Neural progenitor cell (in vitro differentiated cells): ENCODE data around the gene C22orf15. TPM values are rescaled to one million over a fixed set of nuclear protein-coding genes. Genes with fewer than 3 reads are reported as not detected.

Experiments used
- DNase-seq: peaks from one replicate; pipeline ENCODE4 v3.0.0-alpha.2; 2016; ENCODE audit warnings: low spot score
- H2AFZ ChIP-seq: fragments of 200-600 bp; sonication (generic); replicated peaks from 2 replicates; pipeline ENCODE4 v1.6.1; 2016; ENCODE audit warnings: antibody characterized with exemption
- H3F3A ChIP-seq: fragments of 200-600 bp; sonication (generic); 2 replicates; pipeline ENCODE4 v1.6.1; 2016; ENCODE audit warnings: antibody characterized with exemption, low read depth
- H3K27ac ChIP-seq: fragments of 200-600 bp; sonication (generic); 2 replicates; pipeline ENCODE4 v1.5.1; 2016; ENCODE audit warnings: mild to moderate bottlenecking
- H3K27me3 ChIP-seq: fragments of 200-600 bp; sonication (generic); 2 replicates; pipeline ENCODE4 v1.6.1; 2016; ENCODE audit warnings: mild to moderate bottlenecking, moderate library complexity
- H3K36me3 ChIP-seq: fragments of 200-600 bp; sonication (generic); 2 replicates; pipeline ENCODE4 v1.5.1; 2016
- H3K4me1 ChIP-seq: fragments of 200-600 bp; sonication (generic); 2 replicates; pipeline ENCODE4 v1.6.1; 2016; ENCODE audit warnings: mixed run types
- H3K4me2 ChIP-seq: fragments of 200-600 bp; sonication (generic); 2 replicates; pipeline ENCODE4 v1.6.1; 2016
- H3K4me3 ChIP-seq: fragments of 200-600 bp; sonication (generic); 2 replicates; pipeline ENCODE4 v1.5.1; 2016
- H3K79me2 ChIP-seq: fragments of 200-600 bp; sonication (generic); 2 replicates; pipeline ENCODE4 v1.6.1; 2016; ENCODE audit warnings: low read depth
- H3K9ac ChIP-seq: fragments of 200-600 bp; sonication (generic); 2 replicates; pipeline ENCODE4 v1.6.1; 2016
- H3K9me3 ChIP-seq: fragments of 200-600 bp; sonication (generic); 2 replicates; pipeline ENCODE4 v1.5.1; 2016; ENCODE audit warnings: low read depth
- H4K20me1 ChIP-seq: fragments of 200-600 bp; sonication (generic); 2 replicates; pipeline ENCODE4 v1.6.1; 2016; ENCODE audit warnings: low read depth
- H3K27ac Mint-ChIP-seq: 3 replicates; pipeline ENCODE4 v1.8.0; 2021; ENCODE audit warnings: mixed read lengths
- H3K27me3 Mint-ChIP-seq: 2 replicates; pipeline ENCODE4 v1.8.0; 2022; ENCODE audit warnings: low read depth, mild to moderate bottlenecking, inconsistent platforms, moderate library complexity, mixed read lengths; ENCODE audit not compliant: insufficient read depth
- H3K36me3 Mint-ChIP-seq: 3 replicates; pipeline ENCODE4 v1.8.0; 2021; ENCODE audit warnings: mixed read lengths
- H3K4me1 Mint-ChIP-seq: 3 replicates; pipeline ENCODE4 v1.8.0; 2021; ENCODE audit warnings: mixed read lengths
- H3K4me3 Mint-ChIP-seq: 3 replicates; pipeline ENCODE4 v1.8.0; 2021; ENCODE audit warnings: mild to moderate bottlenecking, moderate library complexity, mixed read lengths
- H3K9me3 Mint-ChIP-seq: 3 replicates; pipeline ENCODE4 v1.8.0; 2020; ENCODE audit warnings: mixed read lengths
- CTCF ChIP-seq: fragments of 200-600 bp; sonication (generic); IDR thresholded peaks from 2 replicates; pipeline ENCODE4 v1.5.1; 2017; ENCODE audit warnings: antibody characterized with exemption, mild to moderate bottlenecking
- EZH2 ChIP-seq: fragments of 200-600 bp; sonication (generic); IDR thresholded peaks from 2 replicates; pipeline ENCODE4 v1.6.1; 2017; ENCODE audit warnings: antibody characterized with exemption, mild to moderate bottlenecking, moderate library complexity
- EZH2phosphoT487 ChIP-seq: fragments of 200-600 bp; sonication (generic); IDR thresholded peaks from 2 replicates; pipeline ENCODE4 v1.6.1; 2017; ENCODE audit warnings: antibody characterized with exemption
- total RNA-seq: library from RNA; depleted of rRNA; stranded (reverse); fragments of >200 nt; gene quantifications from 2 replicates; pipeline ENCODE4 v1.2.3, GENCODE V29; 2015; ENCODE audit warnings: low replicate concordance

C22orf15 gene
- total RNA-seq, 1 donor from 2014 or later = 0.56 TPM

DNA sequence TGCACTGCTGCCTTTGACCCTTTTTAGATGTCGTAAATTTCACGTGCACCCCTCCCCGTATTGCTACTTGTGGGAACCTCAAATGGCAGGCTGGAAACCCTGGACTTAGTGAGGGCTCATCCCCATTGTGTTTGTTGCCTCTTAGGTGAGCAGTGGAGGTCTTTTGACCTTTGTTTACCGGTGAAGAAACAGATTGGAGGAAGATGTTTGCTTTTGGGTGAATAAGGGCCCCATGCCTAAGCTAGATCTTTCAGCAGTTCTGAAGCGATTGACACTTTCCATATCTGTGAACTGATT lies 24.8 kb downstream of the C22orf15 start:
- no peaks in the 10 kb centered on the region for H3K9me3 ChIP-seq
- H4K20me1 ChIP-seq = peaks cover 52% of the 10 kb centered on the region
- H3K79me2 ChIP-seq = peaks cover 53% of the 10 kb centered on the region
- TF ChIP-seq EZH2phosphoT487 (no peak), EZH2 (no peak), CTCF (no peak)
- peak overlapping the region; percentile 93 for H3K4me3 Mint-ChIP-seq
- H3K9ac ChIP-seq = peak overlapping the region; percentile 55
- H3K27ac ChIP-seq = no peak overlapping the region
- H3K4me1 Mint-ChIP-seq = peaks cover 27% of the 10 kb centered on the region
- H3K4me2 ChIP-seq = peak overlapping the region; percentile 91
- H3K36me3 Mint-ChIP-seq = peaks cover 9% of the 10 kb centered on the region
- H3K4me3 ChIP-seq = peak overlapping the region; percentile 78
- no peak for DNase-seq
- no peaks in the 10 kb centered on the region for H3K27me3 Mint-ChIP-seq
- no peak overlapping the region for H2AFZ ChIP-seq
- H3F3A ChIP-seq = peaks cover 16% of the 10 kb centered on the region
- H3K4me1 ChIP-seq = peaks cover 24% of the 10 kb centered on the region
- H3K9me3 Mint-ChIP-seq = no peaks in the 10 kb centered on the region
- no peaks in the 10 kb centered on the region for H3K27me3 ChIP-seq
- H3K36me3 ChIP-seq = no peaks in the 10 kb centered on the region
- H3K27ac Mint-ChIP-seq = peak overlapping the region; percentile 92

DNA sequence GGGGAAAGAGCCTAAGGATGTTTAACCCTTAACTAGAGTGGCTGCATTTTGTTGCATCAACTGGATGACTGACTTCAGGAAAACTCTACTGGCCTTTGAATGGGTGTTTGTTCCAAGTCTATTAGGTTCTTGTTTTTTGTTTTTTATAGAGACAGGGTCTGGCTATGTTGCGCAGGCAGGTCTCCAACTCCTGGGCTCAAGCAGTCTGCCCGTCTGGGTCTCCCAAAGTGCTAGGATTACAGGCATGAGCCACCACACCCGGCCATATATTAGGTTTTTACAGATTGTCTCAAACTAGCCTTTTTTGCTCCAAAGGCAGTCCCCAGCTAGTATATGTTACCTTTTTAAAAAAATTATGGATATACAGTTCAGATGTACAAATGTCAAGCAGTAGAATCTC lies 25.1 kb downstream of the C22orf15 start:
- TF ChIP-seq EZH2phosphoT487 (no peak), CTCF (no peak), EZH2 (no peak)
- Mint-ChIP-seq H3K4me1 (peaks cover 27% of the 10 kb centered on the region), H3K36me3 (peaks cover 11% of the 10 kb centered on the region), H3K4me3 (peak overlapping the region; percentile 93), H3K27ac (no peak overlapping the region), H3K27me3 (no peaks in the 10 kb centered on the region), H3K9me3 (no peaks in the 10 kb centered on the region)
- H3K27ac ChIP-seq = no peak overlapping the region
- peak overlapping the region; percentile 91 for H3K4me2 ChIP-seq
- H4K20me1 ChIP-seq = peaks cover 56% of the 10 kb centered on the region
- no peak overlapping the region for H2AFZ ChIP-seq
- DNase-seq = peak; percentile 1
- H3K36me3 ChIP-seq = no peaks in the 10 kb centered on the region
- H3K9me3 ChIP-seq = no peaks in the 10 kb centered on the region
- no peaks in the 10 kb centered on the region for H3K27me3 ChIP-seq
- H3F3A ChIP-seq = peaks cover 16% of the 10 kb centered on the region
- peak overlapping the region; percentile 55 for H3K9ac ChIP-seq
- peaks cover 24% of the 10 kb centered on the region for H3K4me1 ChIP-seq
- peak overlapping the region; percentile 78 for H3K4me3 ChIP-seq
- peaks cover 56% of the 10 kb centered on the region for H3K79me2 ChIP-seq

DNA sequence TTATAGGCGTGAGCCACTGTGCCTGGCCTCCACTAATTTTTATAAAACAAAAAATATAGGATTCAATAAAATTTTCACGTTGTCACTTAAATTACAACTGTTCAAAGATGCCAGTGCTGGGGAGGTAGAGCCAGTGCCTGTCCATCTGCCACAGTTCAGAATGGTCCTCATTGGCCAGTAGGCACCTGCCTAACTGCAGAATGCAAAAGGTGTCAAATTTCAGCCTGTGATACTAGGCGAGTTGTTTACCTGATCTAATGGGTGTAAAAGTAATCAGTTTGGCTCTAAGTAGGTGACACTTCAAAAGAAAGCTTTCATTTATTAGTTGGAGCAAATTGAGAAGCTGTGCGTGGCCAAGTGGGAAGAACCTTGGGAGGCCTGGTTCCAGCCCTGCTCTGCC lies 26.3 kb downstream of the C22orf15 start:
- H3K27ac ChIP-seq = no peak overlapping the region
- peak; percentile 18 for DNase-seq

More for the DNA sequence above, 26.3 kb downstream of the C22orf15 start:
- Histone ChIP-seq H3K79me2 (peaks cover 62% of the 10 kb centered on the region), H4K20me1 (peaks cover 62% of the 10 kb centered on the region), H3F3A (peaks cover 16% of the 10 kb centered on the region), H3K9me3 (no peaks in the 10 kb centered on the region), H3K27me3 (no peaks in the 10 kb centered on the region), H3K4me2 (peak overlapping the region; percentile 91), H3K36me3 (no peaks in the 10 kb centered on the region), H3K9ac (no peak overlapping the region), H3K4me3 (no peak overlapping the region), H3K4me1 (peaks cover 24% of the 10 kb centered on the region), H2AFZ (no peak overlapping the region)
- TF ChIP-seq CTCF = no peak
- no peak for TF ChIP-seq EZH2phosphoT487
- no peak for TF ChIP-seq EZH2
- no peaks in the 10 kb centered on the region for H3K9me3 Mint-ChIP-seq
- no peaks in the 10 kb centered on the region for H3K27me3 Mint-ChIP-seq
- peaks cover 15% of the 10 kb centered on the region for H3K36me3 Mint-ChIP-seq
- H3K4me1 Mint-ChIP-seq = peaks cover 27% of the 10 kb centered on the region
- H3K4me3 Mint-ChIP-seq = no peak overlapping the region
- no peak overlapping the region for H3K27ac Mint-ChIP-seq
